Stimulated activated CD4-positive, alpha-beta T cell treated with anti-CD3 and anti-CD28 coated beads, TNF-alpha, amount 100 ng/mL, for 4 hours (primary cell): ENCODE results near the gene CDC42BPB.
A peak's percentile ranks its signal among the peaks of the same experiment; 100 is the strongest.
"Not testable (repeated sequence)": the region's sequence is repeated elsewhere in the genome, so short reads cannot be mapped to it uniquely, and the experiment has no call there.

Experiments used
- DNase-seq, 3 experiments: peaks; one replicate each; pipeline ENCODE4 v3.0.0-alpha.2; 2020; ENCODE audit warnings: low read depth in 3 of 3

CDC42BPB gene

GRCh38 chr14:102928412-102929240, 128.7 kb downstream of the CDC42BPB start:
- DNase-seq = peak; percentile 49 to 68 (median 56)

GRCh38 chr14:102927878-102928411, 129.4 kb downstream of the CDC42BPB start:
- DNase-seq = no peak

- no peak for DNase-seq
Observed at GRCh38 chr14:102927346-102927877, 129.9 kb downstream of the CDC42BPB start.

GRCh38 chr14:102926840-102927239, 130.5 kb downstream of the CDC42BPB start:
- DNase-seq = not testable (repeated sequence)

GRCh38 chr14:102926104-102926503, 131.2 kb downstream of the CDC42BPB start:
- DNase-seq = no peak

- no peak for DNase-seq
Observed at GRCh38 chr14:102925646-102926045, 131.7 kb downstream of the CDC42BPB start.

- DNase-seq = no peak
Observed at GRCh38 chr14:102924632-102925588, 132.4 kb downstream of the CDC42BPB start.

- no peak for DNase-seq
Observed at GRCh38 chr14:102923925-102924486, 133.3 kb downstream of the CDC42BPB start.

- DNase-seq = no peak
Observed at GRCh38 chr14:102923201-102923924, 134.0 kb downstream of the CDC42BPB start.

GRCh38 chr14:102922490-102923200, 134.7 kb downstream of the CDC42BPB start, which contains the start of gene AMN:
Gene AMN (plus strand): TSS chr14:102922663. CDS start chr14:102922689, 26 bp downstream.
- no peak for DNase-seq

- DNase-seq = no peak
Observed at GRCh38 chr14:102920998-102921304, 136.4 kb downstream of the CDC42BPB start.

- DNase-seq = no peak
Observed at GRCh38 chr14:102920273-102920997, 136.9 kb downstream of the CDC42BPB start.

GRCh38 chr14:102918438-102918837, 138.9 kb downstream of the CDC42BPB start:
- no peak for DNase-seq

GRCh38 chr14:102917469-102918211, 139.7 kb downstream of the CDC42BPB start:
- DNase-seq = peak in 2 of 3 experiments; percentile 23 to 34

GRCh38 chr14:102917056-102917385, 140.3 kb downstream of the CDC42BPB start:
- no peak for DNase-seq

GRCh38 chr14:102916347-102917055, 140.8 kb downstream of the CDC42BPB start:
- no peak for DNase-seq

GRCh38 chr14:102915292-102916110, 141.8 kb downstream of the CDC42BPB start:
- DNase-seq = no peak
